Measurements from ENCODE around the gene PEX5L. TPM values are rescaled to one million over a fixed set of nuclear protein-coding genes. Genes with fewer than 3 reads are reported as not detected.

PEX5L gene
- total RNA-seq (1 to 10 TPM; 6.3 to 6.6 TPM), polyA plus RNA-seq (ENCODE audit: insufficient read depth, low read depth, low replicate concordance) (7.3 TPM)
- long read RNA-seq, donor 1 = 0 reads
- long read RNA-seq, donor 2 = 0 reads

GRCh38 chr3:180036671-180037455, at the start of gene PEX5L:
Gene PEX5L (minus strand): TSS chr3:180036937. CDS start chr3:180036599, 338 bp downstream.
- TF ChIP-seq POLR2A (IDR thresholded peaks at IDR 0.05) (no peak), CTCF (IDR thresholded peaks at IDR 0.05) (no peak)
- Histone ChIP-seq H3K27ac (no peak within 1 kb of the TSS), H3K36me3 (ENCODE audit: low read depth, missing control alignments) (no peaks in the 10 kb centered on the region), H3K27me3 (no peaks in the 10 kb centered on the region), H3K9me3 (no peaks in the 10 kb centered on the region), H3K4me1 (no peaks in the 10 kb centered on the region), H3K4me3 (peak within 1 kb of the TSS; percentile 31 to 43)
- intact Hi-C loops (cut with DNase I; ENCODE audit: low total_unique reads) = no loop called here
- DNase-seq = peak; percentile 68
- 0 to 1% methylated on average over 23 to 68 of the region's 96 CpGs for WGBS, 2 donors

- Histone ChIP-seq H3K4me1 (no peaks in the 10 kb centered on the region), H3K36me3 (ENCODE audit: low read depth, missing control alignments) (no peaks in the 10 kb centered on the region), H3K27ac (no peak overlapping the region), H3K4me3 (no peak overlapping the region), H3K9me3 (no peaks in the 10 kb centered on the region), H3K27me3 (no peaks in the 10 kb centered on the region)
- no peak for TF ChIP-seq POLR2A (IDR thresholded peaks at IDR 0.05)
- TF ChIP-seq CTCF (IDR thresholded peaks at IDR 0.05) = no peak
- no peak for DNase-seq
- WGBS, 2 donors = 60 to 78% methylated on average over 1 to 2 of the region's 2 CpGs
- intact Hi-C loops (cut with DNase I; ENCODE audit: low total_unique reads) = no loop called here
These were observed 48.5 kb upstream of the PEX5L start for GRCh38 chr3:180085122-180085710.

- DNase-seq = no peak
- H3K4me1 ChIP-seq = no peaks in the 10 kb centered on the region
- no peak overlapping the region for H3K4me3 ChIP-seq
- no peak for TF ChIP-seq CTCF (IDR thresholded peaks at IDR 0.05)
- no peak for TF ChIP-seq POLR2A (IDR thresholded peaks at IDR 0.05)
- H3K27ac ChIP-seq = no peak overlapping the region
- 83 to 86% methylated on average over 2 of the region's 2 CpGs for WGBS, 2 donors
- no peaks in the 10 kb centered on the region for H3K27me3 ChIP-seq
- no peaks in the 10 kb centered on the region for H3K9me3 ChIP-seq
- intact Hi-C loops (cut with DNase I; ENCODE audit: low total_unique reads) = no loop called here
- no peaks in the 10 kb centered on the region for H3K36me3 ChIP-seq (ENCODE audit: low read depth, missing control alignments)
These were observed 46.0 kb upstream of the PEX5L start for GRCh38 chr3:180082699-180083098.

- Histone ChIP-seq H3K4me3 (no peak overlapping the region), H3K36me3 (ENCODE audit: low read depth, missing control alignments) (no peaks in the 10 kb centered on the region), H3K27me3 (no peaks in the 10 kb centered on the region), H3K27ac (no peak overlapping the region), H3K9me3 (no peaks in the 10 kb centered on the region), H3K4me1 (no peaks in the 10 kb centered on the region)
- WGBS, 2 donors = 64 to 80% methylated on average over 2 of the region's 2 CpGs
- no peak for TF ChIP-seq POLR2A (IDR thresholded peaks at IDR 0.05)
- no peak for DNase-seq
- intact Hi-C loops (cut with DNase I; ENCODE audit: low total_unique reads) = no loop called here
These were observed 41.9 kb upstream of the PEX5L start for GRCh38 chr3:180078592-180078991.

GRCh38 chr3:180073561-180073960, 36.8 kb upstream of the PEX5L start:
- no peak for DNase-seq
- no peaks in the 10 kb centered on the region for H3K27me3 ChIP-seq
- H3K27ac ChIP-seq = no peak overlapping the region
- H3K4me3 ChIP-seq = no peak overlapping the region
- no peaks in the 10 kb centered on the region for H3K4me1 ChIP-seq
- TF ChIP-seq POLR2A (IDR thresholded peaks at IDR 0.05) (no peak), CTCF (IDR thresholded peaks at IDR 0.05) (no peak)
- no peaks in the 10 kb centered on the region for H3K9me3 ChIP-seq
- intact Hi-C loops (cut with DNase I; ENCODE audit: low total_unique reads) = no loop called here
- no peaks in the 10 kb centered on the region for H3K36me3 ChIP-seq (ENCODE audit: low read depth, missing control alignments)
